GM12801 (cell line): Measurements from ENCODE around the gene ACRBP.

Experiments
- CTCF ChIP-seq: IDR thresholded peaks from one replicate; pipeline ENCODE4 v1.5.1; 2011; ENCODE audit warnings: control low read depth; ENCODE audit not compliant: insufficient read length; ENCODE audit errors: extremely low read depth

ACRBP gene

GRCh38 chr12:6647083-6647604, at the start of gene ACRBP:
Gene ACRBP (minus strand): TSS chr12:6647432. CDS start chr12:6647366, 66 bp downstream.
- TF ChIP-seq CTCF = no peak

GRCh38 chr12:6695313-6696045, 48.2 kb upstream of the ACRBP start:
- TF ChIP-seq CTCF = no peak

GRCh38 chr12:6694701-6695100, 47.5 kb upstream of the ACRBP start:
- no peak for TF ChIP-seq CTCF

GRCh38 chr12:6693832-6694355, 46.7 kb upstream of the ACRBP start:
- no peak for TF ChIP-seq CTCF

GRCh38 chr12:6692888-6693287, 45.7 kb upstream of the ACRBP start:
- TF ChIP-seq CTCF = no peak

GRCh38 chr12:6691473-6691872, 44.2 kb upstream of the ACRBP start:
- no peak for TF ChIP-seq CTCF

GRCh38 chr12:6688999-6689882, 42.0 kb upstream of the ACRBP start, which contains the start of gene ZNF384:
Gene ZNF384 (minus strand): TSS chr12:6689375. CDS start chr12:6679520, 9,855 bp downstream.
- TF ChIP-seq CTCF = no peak
